Esophagus mucosa (tissue), 1 donor: ENCODE measurements around the gene SUMF2. TPM values are rescaled to one million over a fixed set of nuclear protein-coding genes. Genes with fewer than 3 reads are reported as not detected.
A peak's percentile ranks its signal among the peaks of the same experiment; 100 is the strongest.
"Not testable (repeated sequence)": the region's sequence is repeated elsewhere in the genome, so short reads cannot be mapped to it uniquely, and the experiment has no call there.

Source experiments
- ATAC-seq: fragments of 200-7000 bp; cut with Tn5 transposase; one replicate; pipeline ENCODE4 v1.9.1; 2020
- total RNA-seq: library from RNA; stranded (reverse); gene quantifications from one replicate; pipeline ENCODE4 v1.2.4, GENCODE V29; 2023
- donor health status: DM: yes; HTN: yes; CAD: no.

SUMF2 gene
- total RNA-seq, 1 donor from 2014 or later, result 91.7 TPM

DNA sequence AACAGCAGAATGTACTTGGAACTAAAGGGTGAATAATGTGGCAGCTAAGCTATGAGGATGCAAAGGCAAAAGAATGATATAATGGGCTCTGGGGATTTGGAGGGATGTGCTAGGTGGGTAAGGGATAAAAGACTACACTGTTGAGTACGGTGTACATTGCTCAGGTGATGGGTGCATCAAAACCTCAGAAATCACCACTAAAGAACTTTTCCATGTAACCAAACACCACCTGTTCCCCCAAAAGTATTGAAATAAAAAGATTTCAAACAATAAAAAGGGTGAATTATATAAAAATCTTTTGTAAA is 43.8 kb downstream of the SUMF2 start:
- no peak for ATAC-seq

DNA sequence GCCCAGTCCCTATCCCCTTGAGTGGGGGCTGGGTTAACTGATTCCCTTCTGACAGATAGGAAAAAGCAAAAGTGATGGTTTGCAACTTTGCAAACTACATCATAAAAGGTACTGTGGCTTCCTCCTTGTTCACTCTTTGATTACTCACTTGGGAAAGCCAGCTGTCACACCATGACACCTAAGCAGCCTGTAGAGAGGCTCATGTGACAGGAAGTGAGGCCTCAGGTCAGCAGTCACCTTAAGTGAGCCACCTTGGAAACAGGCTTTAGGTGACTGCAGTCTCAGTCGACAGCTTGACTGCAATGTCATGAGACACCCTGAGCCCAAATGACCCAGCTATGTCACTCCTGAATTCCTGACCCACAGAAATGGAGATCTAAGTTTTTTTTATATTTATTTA is 46.5 kb downstream of the SUMF2 start:
- peak; percentile 30 for ATAC-seq

DNA sequence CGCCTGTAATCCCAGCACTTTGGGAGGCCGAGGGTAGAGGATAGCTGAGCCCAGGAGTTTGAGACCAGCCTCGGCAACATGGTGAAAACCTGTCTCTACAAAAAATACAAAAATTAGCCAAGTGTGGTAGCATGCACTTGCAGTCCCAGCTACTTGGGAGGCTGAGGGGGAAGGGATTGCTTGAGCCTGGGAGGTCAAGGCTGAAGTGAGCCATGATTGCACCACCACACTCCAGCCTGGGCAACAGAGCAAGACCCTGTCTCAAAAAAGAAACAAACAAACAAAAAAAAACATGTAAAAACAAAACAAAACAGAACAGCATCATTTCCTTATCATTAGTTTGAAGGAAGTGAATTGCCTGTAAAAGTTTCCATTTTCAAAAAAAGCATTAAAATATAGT is 48.2 kb downstream of the SUMF2 start:
- ATAC-seq, result not testable (repeated sequence)

DNA sequence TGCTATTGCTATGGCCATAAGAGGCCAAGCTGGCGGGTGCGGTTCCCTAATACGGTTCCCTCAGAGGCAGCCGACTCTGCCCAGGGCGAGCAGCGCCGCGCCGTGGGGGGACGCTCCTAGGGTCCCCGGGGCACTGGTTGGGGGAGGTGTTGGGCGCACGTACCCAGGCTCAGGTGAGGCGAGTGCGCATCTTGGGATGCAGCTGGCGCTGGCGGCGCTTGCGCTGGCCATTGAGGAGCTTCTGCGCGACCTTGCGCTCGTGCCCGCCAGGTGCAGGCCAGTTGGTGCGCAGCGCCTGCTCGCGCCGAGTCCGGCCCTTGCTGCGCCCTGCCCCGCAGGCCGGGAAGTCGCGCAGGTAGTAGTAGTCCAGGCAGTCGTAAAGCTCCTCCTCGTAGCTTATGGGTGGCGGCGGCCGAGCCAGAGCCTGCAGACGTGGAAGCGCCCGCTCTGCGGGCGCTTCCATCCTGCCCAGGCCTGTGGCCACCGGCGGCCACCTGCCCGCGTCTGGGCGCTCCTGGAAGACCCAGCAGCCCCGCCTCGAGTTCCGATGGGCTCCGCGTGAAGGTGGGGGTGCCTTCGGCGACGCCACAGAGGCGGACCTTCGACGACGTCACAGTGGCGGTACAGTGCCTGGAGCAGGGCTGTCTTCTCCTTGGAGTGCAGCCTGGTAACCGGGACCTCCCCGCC is 51.9 kb downstream of the SUMF2 start, which contains the start of gene NUPR2:
Gene NUPR2 (minus strand): TSS at position 566 of the 687 bp plus-strand sequence. CDS start 103 bp downstream, at position 463.
- peak; percentile 75 for ATAC-seq

DNA sequence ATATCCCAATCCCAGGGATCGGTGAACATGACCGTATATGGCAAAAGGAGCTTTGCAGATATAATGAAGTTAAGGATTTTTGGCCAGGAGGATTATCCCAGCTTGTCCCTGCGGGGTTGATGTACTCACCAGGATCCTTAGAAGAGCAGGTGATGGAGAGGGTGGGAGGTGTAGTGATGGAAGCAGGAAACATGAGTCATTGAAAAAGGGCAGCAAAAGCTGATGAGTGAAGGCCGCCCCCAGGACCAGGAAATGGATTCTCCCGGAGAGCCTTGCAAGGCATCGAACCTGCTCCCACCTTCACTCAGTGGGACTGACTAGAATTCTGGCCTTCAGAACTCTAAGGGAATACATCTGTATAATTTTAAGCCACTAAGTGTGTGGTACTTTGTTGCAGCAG is 57.4 kb downstream of the SUMF2 start:
- ATAC-seq, result no peak

DNA sequence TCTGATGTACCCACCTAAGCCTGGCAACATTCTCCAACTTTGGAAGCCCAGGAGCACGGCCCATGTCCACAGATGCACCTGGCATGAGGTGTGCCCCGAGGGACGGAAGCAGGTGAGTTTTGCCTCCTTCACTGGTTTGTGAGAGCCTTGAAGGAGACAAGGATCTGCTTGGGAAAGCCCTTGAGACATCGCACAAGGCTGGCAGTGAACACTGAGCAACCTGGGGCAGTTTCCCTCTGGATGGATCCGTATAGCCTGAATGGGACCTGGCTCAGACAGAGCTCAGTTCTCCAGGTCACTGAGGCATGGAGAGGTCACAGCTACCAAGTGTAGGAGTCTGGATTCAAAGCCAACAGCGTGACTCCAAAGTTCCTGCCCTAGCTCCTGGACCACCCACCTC is 60.9 kb downstream of the SUMF2 start:
- ATAC-seq, result no peak

DNA sequence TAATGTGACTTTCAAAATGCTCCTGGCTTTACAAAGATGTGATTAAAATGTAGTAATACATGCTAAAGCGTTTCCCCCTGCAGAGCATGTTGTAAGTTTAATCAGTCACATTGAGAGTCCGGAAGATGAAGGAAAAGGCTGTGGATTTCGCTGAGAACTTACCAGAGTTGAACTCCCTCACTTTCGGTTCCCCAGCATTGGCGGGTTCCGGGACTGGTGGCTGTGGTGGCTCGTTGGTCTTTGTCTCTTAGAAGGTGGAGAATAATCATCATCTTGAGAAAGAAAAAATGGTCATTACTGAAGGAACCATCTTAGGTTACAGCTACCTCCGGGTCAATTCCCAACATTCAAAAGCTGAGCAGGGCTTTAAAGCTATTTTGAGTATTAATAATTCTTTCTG is 61.7 kb downstream of the SUMF2 start:
- no peak for ATAC-seq

DNA sequence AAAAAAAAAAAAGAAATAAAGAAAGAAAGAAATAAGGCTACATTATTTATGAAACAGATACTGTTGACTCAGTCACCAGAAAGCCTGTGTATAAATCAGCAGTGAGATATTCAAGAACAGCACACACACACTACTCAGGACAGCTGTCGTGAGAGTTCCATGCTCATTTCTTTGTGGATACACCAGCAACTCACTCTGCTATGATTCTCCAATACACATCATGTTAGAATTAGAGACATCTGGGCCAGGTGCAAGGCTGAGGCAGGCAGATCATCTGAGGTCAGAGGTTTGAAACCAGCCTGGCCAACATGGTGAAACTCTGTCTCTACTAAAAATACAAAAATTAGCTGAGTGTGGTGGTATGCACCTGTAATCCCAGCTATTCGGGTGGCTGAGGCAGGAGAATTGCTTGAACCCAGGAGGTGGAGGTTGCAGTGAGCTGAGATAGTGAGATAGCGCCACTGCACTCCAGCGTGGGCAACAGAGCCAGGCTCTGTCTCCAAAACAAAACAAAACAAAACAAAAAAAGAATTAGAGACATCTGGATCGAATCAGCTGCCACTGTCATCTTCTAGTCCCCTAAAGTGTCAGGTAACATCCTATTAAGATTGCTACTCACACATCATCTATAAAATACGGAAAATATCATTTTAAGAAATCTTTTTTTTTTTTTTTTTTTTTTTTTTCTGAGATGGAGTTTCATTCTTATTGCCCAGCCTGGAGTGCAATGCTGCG is 63.3 kb downstream of the SUMF2 start:
- no peak for ATAC-seq

Other genes starting within 250 kb of the SUMF2 start
- gene SEPTIN14, start 201.5 kb upstream of the SUMF2 start, total RNA-seq, result not detected
- 1.2 TPM for gene ZNF713, start 176.8 kb upstream of the SUMF2 start, total RNA-seq
- gene MRPS17, start 112.4 kb upstream of the SUMF2 start, total RNA-seq, result 14.7 TPM
- gene NIPSNAP2, start 99.7 kb upstream of the SUMF2 start, total RNA-seq, result 30.9 TPM
- 27.5 TPM for gene PSPH, start 12.8 kb upstream of the SUMF2 start, total RNA-seq
- 81.3 TPM for gene CCT6A, start 12.5 kb upstream of the SUMF2 start, total RNA-seq
- 0.88 TPM for gene PHKG1, start 28.7 kb downstream of the SUMF2 start, total RNA-seq
- gene CHCHD2, start 42.2 kb downstream of the SUMF2 start, total RNA-seq, result 387 TPM
- gene NUPR2, start 52.1 kb downstream of the SUMF2 start, total RNA-seq, result 0.32 TPM